ENCODE measurements around the gene JAK2.
"Not testable (repeated sequence)": the region's sequence is repeated elsewhere in the genome, so short reads cannot be mapped to it uniquely, and the experiment has no call there.

Gene JAK2

GRCh38 chr9:4984621-4985385 lies at the start of gene JAK2:
Gene JAK2, plus strand, starts transcription at chr9:4985272. Its CDS starts 36,716 bp downstream, at chr9:5021988.
- peak; percentile 82 for DNase-seq

- no peak for DNase-seq
These were observed 48.8 kb upstream of the JAK2 start for GRCh38 chr9:4936277-4936676.

- DNase-seq, result no peak
These were observed 48.2 kb upstream of the JAK2 start for GRCh38 chr9:4936823-4937222.

- no peak for DNase-seq
These were observed 47.6 kb upstream of the JAK2 start for GRCh38 chr9:4937446-4937845.

GRCh38 chr9:4938496-4938895 lies 46.6 kb upstream of the JAK2 start:
- no peak for DNase-seq

GRCh38 chr9:4939118-4939561 lies 45.9 kb upstream of the JAK2 start:
- DNase-seq, result no peak

- not testable (repeated sequence) for DNase-seq
These were observed 42.9 kb upstream of the JAK2 start for GRCh38 chr9:4942042-4942691.

- no peak for DNase-seq
These were observed 41.7 kb upstream of the JAK2 start for GRCh38 chr9:4943346-4943745.

GRCh38 chr9:4944431-4945211 lies 40.5 kb upstream of the JAK2 start:
- DNase-seq, result peak; percentile 50

- DNase-seq, result no peak
These were observed 38.1 kb upstream of the JAK2 start for GRCh38 chr9:4946937-4947336.

GRCh38 chr9:4955836-4956235 lies 29.2 kb upstream of the JAK2 start:
- DNase-seq, result no peak

GRCh38 chr9:4959031-4959430 lies 26.0 kb upstream of the JAK2 start:
- DNase-seq, result no peak

- DNase-seq, result no peak
These were observed 23.0 kb upstream of the JAK2 start for GRCh38 chr9:4962085-4962484.

- no peak for DNase-seq
These were observed 20.5 kb upstream of the JAK2 start for GRCh38 chr9:4964540-4964939.

GRCh38 chr9:4965174-4965821 lies 19.8 kb upstream of the JAK2 start:
- DNase-seq, result no peak

GRCh38 chr9:4967523-4967922 lies 17.5 kb upstream of the JAK2 start:
- no peak for DNase-seq

GRCh38 chr9:4969130-4969529 lies 15.9 kb upstream of the JAK2 start:
- DNase-seq, result no peak

GRCh38 chr9:4970970-4971641 lies 14.0 kb upstream of the JAK2 start:
- peak; percentile 80 for DNase-seq

- no peak for DNase-seq
These were observed 11.8 kb upstream of the JAK2 start for GRCh38 chr9:4973246-4973645.

GRCh38 chr9:4973902-4974301 lies 11.2 kb upstream of the JAK2 start:
- DNase-seq, result no peak

GRCh38 chr9:4979239-4979638 lies 5.8 kb upstream of the JAK2 start:
- no peak for DNase-seq

GRCh38 chr9:4980086-4980727 lies 4.9 kb upstream of the JAK2 start:
- DNase-seq, result no peak
